GM12864 (cell line): Measurements from ENCODE around the gene POTEI.
"Not testable (repeated sequence)": the region's sequence is repeated elsewhere in the genome, so short reads cannot be mapped to it uniquely, and the experiment has no call there.

Experiments
- DNase-seq: peaks from one replicate; pipeline ENCODE4 v3.0.0-alpha.2; 2011; ENCODE audit warnings: low read depth
- H3K4me3 ChIP-seq: 2 replicates; pipeline ENCODE4 v1.5.1; 2011; ENCODE audit warnings: mild to moderate bottlenecking, low read depth, low read length, control low read depth
- CTCF ChIP-seq: IDR thresholded peaks from 2 replicates; pipeline ENCODE4 v1.5.1; 2011; ENCODE audit warnings: low read depth, mild to moderate bottlenecking, moderate library complexity, low read length, control low read depth, inconsistent platforms; ENCODE audit errors: missing control alignments

POTEI gene

GRCh38 chr2:130510807-130511746, 1.9 kb upstream of the POTEI start:
- not testable (repeated sequence) for H3K4me3 ChIP-seq, DNase-seq

- H3K4me3 ChIP-seq, DNase-seq: not testable (repeated sequence)
These were observed 18.1 kb downstream of the POTEI start for GRCh38 chr2:130491073-130491472.

- DNase-seq, H3K4me3 ChIP-seq: not testable (repeated sequence)
These were observed 53.7 kb downstream of the POTEI start for GRCh38 chr2:130455413-130455812.

GRCh38 chr2:130454712-130455083, 54.4 kb downstream of the POTEI start:
- peak; percentile 36 for TF ChIP-seq CTCF
- DNase-seq, H3K4me3 ChIP-seq: not testable (repeated sequence)

GRCh38 chr2:130453955-130454711, 55.0 kb downstream of the POTEI start:
- not testable (repeated sequence) for H3K4me3 ChIP-seq, DNase-seq

DNA sequence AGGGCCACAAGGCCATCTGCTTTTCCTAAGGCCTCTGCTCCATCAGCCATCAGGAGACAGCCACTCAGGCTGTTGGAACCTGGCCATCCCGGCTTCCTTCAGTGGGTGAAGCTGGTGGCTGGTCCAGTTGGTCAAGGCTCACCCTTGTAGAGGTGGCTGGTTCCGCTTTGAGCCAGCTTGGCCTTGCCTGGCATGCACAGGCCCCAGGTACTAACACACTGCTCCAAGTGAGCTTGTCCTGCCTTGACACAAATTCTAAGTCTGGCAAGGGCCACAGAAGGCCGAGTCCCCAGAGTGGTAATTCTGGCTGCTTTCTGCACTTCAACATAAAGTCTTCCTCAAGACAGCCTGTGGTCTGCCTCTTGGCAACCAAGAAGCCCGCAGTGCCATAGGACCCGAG, 56.2 kb downstream of the POTEI start:
- not testable (repeated sequence) for H3K4me3 ChIP-seq, DNase-seq

GRCh38 chr2:130451823-130452222, 57.3 kb downstream of the POTEI start:
- not testable (repeated sequence) for DNase-seq

DNA sequence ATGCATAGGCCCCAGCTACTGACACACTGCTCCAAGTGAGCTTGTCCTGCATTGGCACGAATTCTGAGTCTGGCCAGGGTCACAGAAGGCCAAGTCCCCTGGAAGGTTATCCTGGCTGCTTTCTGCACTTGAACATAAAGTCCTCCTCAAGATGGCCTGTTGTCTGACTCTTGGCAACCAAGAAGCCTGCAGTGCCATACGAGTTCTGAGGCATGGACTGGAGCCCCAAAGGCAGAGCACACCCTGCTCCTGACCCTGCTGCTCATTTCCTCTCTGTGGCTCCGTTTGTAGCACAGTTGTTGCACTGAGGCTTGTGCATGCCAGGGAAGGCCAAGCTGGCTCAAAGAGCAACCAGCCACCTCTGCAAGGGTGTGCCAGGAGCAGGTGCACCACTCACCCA, 57.9 kb downstream of the POTEI start:
- not testable (repeated sequence) for DNase-seq, H3K4me3 ChIP-seq

More at GRCh38 chr2:130451823-130452222, 57.3 kb downstream of the POTEI start:
- not testable (repeated sequence) for H3K4me3 ChIP-seq

GRCh38 chr2:130450366-130450765, 58.8 kb downstream of the POTEI start:
- DNase-seq, H3K4me3 ChIP-seq: not testable (repeated sequence)

DNA sequence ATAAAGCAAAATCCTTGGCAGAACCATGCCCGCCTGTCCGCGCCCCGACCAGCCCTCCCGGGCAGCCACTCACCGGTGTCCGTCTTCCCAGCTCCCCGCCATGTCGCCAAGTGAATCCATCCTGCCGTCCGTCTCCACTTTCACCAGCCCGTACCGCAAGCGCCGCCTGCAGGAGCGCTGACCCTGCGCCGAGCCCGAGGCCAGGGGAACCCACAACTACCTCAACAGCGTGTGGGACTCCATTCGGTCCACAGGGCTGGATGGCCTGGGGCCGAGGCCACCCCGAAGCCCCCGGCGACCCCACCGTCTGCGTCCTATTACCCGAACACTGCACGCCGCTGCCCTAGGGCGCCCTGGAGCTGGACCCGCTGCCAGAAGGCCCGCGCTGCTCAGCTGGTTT, 81.5 kb downstream of the POTEI start:
- peak; percentile 33 for TF ChIP-seq CTCF
- not testable (repeated sequence) for DNase-seq
- H3K4me3 ChIP-seq, result peak overlapping the region; percentile 49

- not testable (repeated sequence) for H3K4me3 ChIP-seq, DNase-seq
These were observed 90.3 kb downstream of the POTEI start for GRCh38 chr2:130418845-130419244.

GRCh38 chr2:130416693-130417092, 92.4 kb downstream of the POTEI start:
- DNase-seq, H3K4me3 ChIP-seq: not testable (repeated sequence)
